HL-60 (cell line): ENCODE results near the gene CCDC88C.

Experiments
- DNase-seq, 2 experiments: peaks; one replicate each; pipeline ENCODE4 v3.0.0-alpha.2; 2010 to 2020; ENCODE audit warnings: low read depth in 1 of 2, low spot score in 1 of 2
- H3K27ac ChIP-seq: fragments of 250-450 bp; sonication (Bioruptor Pico); replicated peaks from 2 replicates; pipeline ENCODE4 v1.5.1; 2020; ENCODE audit warnings: mild to moderate bottlenecking, moderate library complexity
- H3K27me3 ChIP-seq: fragments of 250-450 bp; sonication (Bioruptor Pico); 2 replicates; pipeline ENCODE4 v1.5.1; 2021; ENCODE audit warnings: mild to moderate bottlenecking, moderate library complexity; ENCODE audit not compliant: insufficient read depth, poor library complexity, severe bottlenecking
- H3K4me3 ChIP-seq: replicated peaks from 2 replicates; pipeline ENCODE4 v1.5.1; 2011; ENCODE audit warnings: mild to moderate bottlenecking, control low read depth, low read length; ENCODE audit not compliant: insufficient read depth
- GABPA ChIP-seq: IDR thresholded peaks from 2 replicates; pipeline ENCODE4 v1.6.1; 2012; ENCODE audit warnings: low read depth
- POLR2AphosphoS5 ChIP-seq: IDR thresholded peaks from 2 replicates; pipeline ENCODE4 v1.6.1; 2012; ENCODE audit warnings: low read depth
- SPI1 ChIP-seq: IDR thresholded peaks from 2 replicates; pipeline ENCODE4 v1.6.1; 2012; ENCODE audit warnings: low read depth, mild to moderate bottlenecking, borderline replicate concordance
- TF ChIP-seq, protein P1 (sequence below): IDR thresholded peaks from one replicate; pipeline ENCODE4 v1.5.1; 2011; ENCODE audit warnings: low read length, control low read depth, inconsistent platforms; ENCODE audit not compliant: insufficient read depth
- TF ChIP-seq, protein P2 (sequence below): IDR thresholded peaks from 2 replicates; pipeline ENCODE4 v1.6.1; 2012; ENCODE audit warnings: low read depth; ENCODE audit not compliant: insufficient replicate concordance

CCDC88C gene

DNA sequence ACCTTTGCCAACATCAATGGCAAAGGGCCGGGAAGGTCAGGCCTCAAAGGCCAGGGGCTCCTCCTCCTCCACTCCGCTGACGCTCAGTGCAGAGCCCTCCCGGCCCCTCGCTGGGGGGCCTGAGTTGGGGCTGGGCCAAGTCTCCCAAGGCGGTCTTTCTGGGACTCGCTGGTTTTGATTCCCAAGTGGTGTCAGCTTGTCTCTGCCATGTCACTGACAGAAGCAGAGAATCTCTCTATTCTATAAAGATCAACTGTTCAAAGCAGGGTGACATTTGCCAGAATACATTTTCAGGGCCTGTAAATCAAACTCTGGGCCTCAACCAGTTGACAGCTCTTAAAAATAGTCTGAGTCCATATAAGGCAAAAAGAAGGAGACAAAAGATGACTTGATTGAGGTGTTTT is 75.9 kb downstream of the CCDC88C start:
- DNase-seq: no peak
- H3K27ac ChIP-seq: no peak overlapping the region
- TF ChIP-seq, protein P1, sequence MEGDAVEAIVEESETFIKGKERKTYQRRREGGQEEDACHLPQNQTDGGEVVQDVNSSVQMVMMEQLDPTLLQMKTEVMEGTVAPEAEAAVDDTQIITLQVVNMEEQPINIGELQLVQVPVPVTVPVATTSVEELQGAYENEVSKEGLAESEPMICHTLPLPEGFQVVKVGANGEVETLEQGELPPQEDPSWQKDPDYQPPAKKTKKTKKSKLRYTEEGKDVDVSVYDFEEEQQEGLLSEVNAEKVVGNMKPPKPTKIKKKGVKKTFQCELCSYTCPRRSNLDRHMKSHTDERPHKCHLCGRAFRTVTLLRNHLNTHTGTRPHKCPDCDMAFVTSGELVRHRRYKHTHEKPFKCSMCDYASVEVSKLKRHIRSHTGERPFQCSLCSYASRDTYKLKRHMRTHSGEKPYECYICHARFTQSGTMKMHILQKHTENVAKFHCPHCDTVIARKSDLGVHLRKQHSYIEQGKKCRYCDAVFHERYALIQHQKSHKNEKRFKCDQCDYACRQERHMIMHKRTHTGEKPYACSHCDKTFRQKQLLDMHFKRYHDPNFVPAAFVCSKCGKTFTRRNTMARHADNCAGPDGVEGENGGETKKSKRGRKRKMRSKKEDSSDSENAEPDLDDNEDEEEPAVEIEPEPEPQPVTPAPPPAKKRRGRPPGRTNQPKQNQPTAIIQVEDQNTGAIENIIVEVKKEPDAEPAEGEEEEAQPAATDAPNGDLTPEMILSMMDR: no peak
- TF ChIP-seq GABPA (no peak), POLR2AphosphoS5 (no peak), SPI1 (no peak)
- TF ChIP-seq, protein P2, sequence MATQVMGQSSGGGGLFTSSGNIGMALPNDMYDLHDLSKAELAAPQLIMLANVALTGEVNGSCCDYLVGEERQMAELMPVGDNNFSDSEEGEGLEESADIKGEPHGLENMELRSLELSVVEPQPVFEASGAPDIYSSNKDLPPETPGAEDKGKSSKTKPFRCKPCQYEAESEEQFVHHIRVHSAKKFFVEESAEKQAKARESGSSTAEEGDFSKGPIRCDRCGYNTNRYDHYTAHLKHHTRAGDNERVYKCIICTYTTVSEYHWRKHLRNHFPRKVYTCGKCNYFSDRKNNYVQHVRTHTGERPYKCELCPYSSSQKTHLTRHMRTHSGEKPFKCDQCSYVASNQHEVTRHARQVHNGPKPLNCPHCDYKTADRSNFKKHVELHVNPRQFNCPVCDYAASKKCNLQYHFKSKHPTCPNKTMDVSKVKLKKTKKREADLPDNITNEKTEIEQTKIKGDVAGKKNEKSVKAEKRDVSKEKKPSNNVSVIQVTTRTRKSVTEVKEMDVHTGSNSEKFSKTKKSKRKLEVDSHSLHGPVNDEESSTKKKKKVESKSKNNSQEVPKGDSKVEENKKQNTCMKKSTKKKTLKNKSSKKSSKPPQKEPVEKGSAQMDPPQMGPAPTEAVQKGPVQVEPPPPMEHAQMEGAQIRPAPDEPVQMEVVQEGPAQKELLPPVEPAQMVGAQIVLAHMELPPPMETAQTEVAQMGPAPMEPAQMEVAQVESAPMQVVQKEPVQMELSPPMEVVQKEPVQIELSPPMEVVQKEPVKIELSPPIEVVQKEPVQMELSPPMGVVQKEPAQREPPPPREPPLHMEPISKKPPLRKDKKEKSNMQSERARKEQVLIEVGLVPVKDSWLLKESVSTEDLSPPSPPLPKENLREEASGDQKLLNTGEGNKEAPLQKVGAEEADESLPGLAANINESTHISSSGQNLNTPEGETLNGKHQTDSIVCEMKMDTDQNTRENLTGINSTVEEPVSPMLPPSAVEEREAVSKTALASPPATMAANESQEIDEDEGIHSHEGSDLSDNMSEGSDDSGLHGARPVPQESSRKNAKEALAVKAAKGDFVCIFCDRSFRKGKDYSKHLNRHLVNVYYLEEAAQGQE: no peak
- H3K27me3 ChIP-seq: no peaks in the 10 kb centered on the region
- no peak overlapping the region for H3K4me3 ChIP-seq

DNA sequence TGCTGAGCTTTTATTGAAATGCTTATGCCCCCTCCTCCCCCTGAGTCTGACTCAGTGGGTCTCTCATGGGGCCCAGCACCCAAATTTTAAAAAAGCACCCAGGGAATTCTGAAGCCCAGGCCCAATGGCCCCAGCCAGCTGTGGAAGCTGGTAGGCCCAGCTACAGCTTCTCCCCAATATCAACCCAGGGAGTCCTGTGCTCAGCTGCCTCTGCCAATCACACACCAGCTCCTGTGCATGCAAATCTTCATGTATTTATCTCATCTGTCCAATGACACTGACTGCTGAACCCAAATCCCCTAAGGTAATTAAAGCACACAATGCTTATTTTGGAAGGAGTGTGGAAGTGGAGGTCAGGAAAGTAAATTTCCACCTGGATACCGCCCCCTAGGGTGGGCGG is 76.3 kb downstream of the CCDC88C start:
- Histone ChIP-seq H3K27me3 (no peaks in the 10 kb centered on the region), H3K27ac (no peak overlapping the region), H3K4me3 (no peak overlapping the region)
- DNase-seq: no peak
- TF ChIP-seq SPI1 (no peak), GABPA (no peak), POLR2AphosphoS5 (no peak)
- TF ChIP-seq, protein P1: no peak
- TF ChIP-seq, protein P2: no peak

DNA sequence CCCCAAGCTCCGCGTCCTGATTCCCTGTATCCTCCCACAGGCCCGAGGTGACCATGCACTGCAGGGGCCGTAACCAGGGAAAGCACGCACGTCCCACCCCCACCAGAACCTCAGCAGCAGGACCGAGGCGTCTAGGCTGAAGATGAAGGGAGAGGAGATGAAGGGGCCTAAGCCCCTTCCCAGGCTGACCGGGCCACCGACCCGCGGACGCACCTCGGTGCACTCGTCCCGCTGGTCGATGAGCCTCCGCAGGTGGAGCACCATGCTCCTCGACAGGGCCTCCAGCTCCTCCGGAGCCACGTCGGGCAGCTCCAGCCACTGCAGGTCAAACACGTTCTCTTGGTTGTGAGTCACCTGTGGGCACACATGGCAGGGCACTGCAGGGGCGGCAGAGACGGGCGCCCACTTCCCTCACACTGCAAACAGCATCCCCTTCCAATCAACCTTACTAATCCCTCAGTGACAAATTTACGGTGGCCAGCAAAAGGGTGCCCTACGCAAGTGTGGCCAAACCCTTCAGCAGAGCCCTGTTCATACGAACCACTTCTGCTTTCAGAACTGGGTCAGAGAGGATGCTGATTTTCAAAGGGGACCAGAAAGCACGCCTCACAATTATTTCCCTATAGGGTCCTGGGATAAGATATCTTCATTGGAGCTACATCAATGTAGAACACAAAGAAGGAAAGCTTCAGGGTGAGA is 77.8 kb downstream of the CCDC88C start:
- H3K27me3 ChIP-seq: no peaks in the 10 kb centered on the region
- TF ChIP-seq SPI1: 0 out of 2 replicates have a peak, but pooled peaks have one; percentile 13
- TF ChIP-seq, protein P1: no peak
- DNase-seq: no peak
- H3K4me3 ChIP-seq: no peak overlapping the region
- no peak overlapping the region for H3K27ac ChIP-seq

GRCh38 chr14:91339076-91339475 is 78.5 kb downstream of the CCDC88C start:
- no peak for DNase-seq
- Histone ChIP-seq H3K4me3 (no peak overlapping the region), H3K27ac (no peak overlapping the region), H3K27me3 (no peaks in the 10 kb centered on the region)
- no peak for TF ChIP-seq SPI1
- TF ChIP-seq, protein P2: no peak
- TF ChIP-seq, protein P1: no peak
- no peak for TF ChIP-seq GABPA
- no peak for TF ChIP-seq POLR2AphosphoS5
